Stimulated activated CD8-positive, alpha-beta memory T cell treated with anti-CD3 and anti-CD28 coated beads, Interleukin-7, amount 100 ng/mL, for 24 hours (primary cell): ENCODE measurements around the gene CPA3.

Source experiments
- DNase-seq: peaks from one replicate; pipeline ENCODE4 v3.0.0-alpha.2; 2020; ENCODE audit warnings: low read depth

The CPA3 gene

DNA sequence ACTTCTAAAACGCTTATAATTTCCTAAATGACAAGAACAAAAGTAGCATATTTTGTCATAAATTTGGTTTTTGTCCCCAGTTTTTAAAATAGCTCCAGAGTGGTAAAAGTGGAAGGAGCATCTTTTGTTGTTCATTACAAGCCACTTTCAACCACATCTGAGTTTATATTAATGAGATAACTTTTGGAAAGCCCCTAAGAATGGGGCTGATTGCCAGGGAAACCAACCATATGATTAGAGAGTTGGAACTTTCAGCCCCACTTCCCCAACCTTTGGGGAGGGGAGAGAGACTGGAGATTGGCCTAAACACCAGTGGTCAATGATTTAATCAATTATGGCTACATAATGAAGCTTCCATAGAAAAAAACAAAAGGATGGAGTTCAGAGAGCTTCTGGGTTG, 57.4 kb downstream of the CPA3 start:
- no peak for DNase-seq

DNA sequence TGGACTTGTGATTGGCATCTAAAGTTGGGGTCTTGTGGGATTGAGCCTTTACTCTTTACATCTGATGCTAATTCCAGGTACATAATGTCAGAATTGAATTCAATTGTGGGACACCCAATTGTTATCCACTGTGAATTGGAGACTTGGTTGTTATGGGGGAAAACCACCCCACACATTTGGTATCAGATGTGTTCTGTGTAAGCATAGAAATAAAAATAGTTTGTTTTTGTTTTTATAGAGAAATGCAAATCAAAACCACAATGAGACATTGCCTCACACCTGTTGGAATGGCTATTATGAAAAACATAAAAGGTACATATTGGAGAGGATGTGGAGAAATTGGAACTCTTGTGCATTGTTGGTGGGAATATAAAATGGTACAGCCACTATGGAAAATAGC, 58.5 kb downstream of the CPA3 start:
- DNase-seq = no peak

DNA sequence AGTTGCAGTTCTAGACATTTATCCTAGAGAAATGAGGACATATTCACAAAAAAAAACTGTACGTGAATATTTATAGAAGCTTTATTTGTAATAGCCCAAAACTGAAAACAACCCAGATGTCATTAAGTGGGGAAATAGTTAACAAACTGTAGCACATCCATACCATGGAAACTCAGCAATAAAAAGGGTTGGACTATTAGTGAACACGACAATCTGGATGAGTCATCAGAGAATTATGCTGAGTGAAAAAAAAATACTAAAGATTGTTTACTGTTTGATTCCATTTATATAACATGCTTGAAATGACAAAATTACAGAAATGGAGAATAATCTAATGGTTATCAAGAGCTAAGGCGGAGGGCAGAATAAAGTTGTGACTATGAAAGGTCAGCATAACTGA, 59.5 kb downstream of the CPA3 start:
- DNase-seq = no peak

DNA sequence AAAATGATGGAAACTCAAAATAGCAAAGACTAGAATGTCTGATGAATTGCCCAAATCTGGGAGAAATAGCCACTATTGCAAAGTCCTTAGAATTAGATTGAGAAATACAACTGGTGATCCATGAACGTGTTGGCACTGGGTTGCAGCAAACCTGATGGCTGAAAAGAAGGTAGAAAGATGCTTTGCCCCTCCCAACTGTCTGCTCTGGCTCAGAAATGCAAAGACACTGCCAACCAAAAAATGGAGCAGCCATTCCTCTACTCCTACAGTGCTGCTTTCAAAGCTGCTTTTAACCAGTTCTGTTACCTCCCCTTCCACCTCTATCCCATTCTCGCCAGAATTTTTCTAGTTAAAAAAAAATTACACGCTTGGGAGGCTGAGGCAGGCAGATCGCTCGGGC, 60.7 kb downstream of the CPA3 start:
- no peak for DNase-seq

DNA sequence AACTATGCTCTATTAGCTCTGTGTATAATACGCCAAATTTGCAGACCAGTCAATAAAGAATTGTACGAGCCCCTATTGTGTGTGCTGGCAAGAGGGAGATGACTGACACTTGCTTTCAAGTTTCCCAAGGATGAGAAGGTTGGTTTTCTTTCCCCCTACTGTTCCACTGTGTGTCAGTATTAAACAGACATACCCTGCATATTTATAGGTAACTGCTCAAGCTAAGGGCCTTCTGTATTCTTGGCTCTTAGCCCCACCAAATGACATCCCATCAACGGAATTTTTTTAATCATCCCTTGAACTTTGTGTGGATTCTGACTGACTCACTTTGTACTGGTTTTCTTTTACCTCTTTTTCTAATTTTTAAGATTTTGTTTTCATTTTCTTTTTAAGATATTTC, 65.7 kb downstream of the CPA3 start:
- DNase-seq = no peak

DNA sequence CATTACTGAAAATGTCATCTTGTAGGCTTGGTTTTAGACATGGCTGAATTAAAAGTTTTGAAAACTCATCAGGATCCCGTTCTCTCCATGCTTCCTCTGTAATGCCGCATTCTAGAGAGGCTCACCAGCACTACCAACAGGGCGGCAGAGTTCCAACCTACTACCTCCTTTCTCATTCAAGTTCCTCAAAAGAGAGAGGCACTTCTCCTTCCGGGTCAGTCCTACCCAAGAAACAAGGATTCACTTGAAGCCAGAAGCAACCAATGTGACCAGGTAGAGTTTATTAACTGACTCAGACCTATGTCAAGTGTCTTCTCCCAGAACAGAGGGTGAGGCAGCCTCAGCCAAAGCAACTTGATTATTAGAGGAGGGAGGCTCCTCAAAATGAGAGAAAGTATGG, 66.5 kb downstream of the CPA3 start:
- no peak for DNase-seq

DNA sequence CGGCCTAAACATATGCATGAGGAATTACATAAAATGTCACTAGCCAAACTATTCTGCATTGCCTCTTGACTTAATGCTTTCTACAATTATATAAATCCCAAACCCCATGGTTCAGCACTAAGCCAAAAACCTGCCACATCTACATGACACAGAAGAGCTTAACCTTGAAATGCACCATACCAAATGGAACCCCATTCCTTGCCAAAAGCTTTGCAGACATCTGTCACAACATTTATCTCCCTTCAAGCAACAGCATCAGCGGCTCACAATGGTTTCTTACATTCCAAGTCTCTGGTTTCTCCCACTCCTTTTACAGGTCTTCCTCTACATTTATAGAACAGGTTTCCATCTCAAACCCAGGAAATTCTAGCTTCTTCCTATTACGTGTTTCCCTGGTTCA, 67.9 kb downstream of the CPA3 start:
- DNase-seq = no peak

DNA sequence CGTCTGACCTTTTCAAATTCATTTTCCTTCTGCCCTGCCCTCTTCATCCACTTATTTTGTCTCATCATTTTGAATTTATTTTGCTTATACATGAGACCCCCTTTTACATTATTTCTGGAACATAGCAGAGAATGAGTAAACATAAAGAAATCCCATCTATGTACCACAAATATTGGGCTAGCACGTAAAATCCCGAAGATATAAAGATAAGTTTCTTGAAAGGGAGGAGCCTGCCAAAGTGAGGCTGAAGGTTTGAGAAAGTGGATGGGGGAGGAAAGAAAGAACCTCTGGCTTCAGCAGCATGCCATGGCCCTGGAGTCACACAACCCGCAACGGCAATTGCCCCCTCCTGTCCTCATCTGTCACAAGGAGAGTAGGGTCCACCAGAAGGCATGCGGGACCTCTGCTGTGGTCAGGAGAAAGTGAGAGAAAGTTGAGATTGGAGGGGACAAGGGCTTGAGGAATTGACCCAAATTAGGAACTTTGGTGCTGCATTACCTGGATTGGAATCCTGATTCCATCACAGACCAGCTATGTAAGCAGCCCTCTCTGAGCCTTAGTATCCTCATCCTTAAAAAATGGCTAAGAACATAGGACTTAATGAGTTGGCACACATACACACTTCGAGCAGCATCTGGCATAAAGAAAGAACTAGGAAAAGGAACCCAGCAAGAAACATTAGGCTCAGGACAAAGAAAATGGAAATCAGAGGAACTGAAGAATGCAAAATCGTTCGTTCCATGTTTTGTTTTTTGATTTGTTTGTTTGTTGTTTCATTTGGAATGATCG, 72.6 kb downstream of the CPA3 start:
- DNase-seq = no peak

DNA sequence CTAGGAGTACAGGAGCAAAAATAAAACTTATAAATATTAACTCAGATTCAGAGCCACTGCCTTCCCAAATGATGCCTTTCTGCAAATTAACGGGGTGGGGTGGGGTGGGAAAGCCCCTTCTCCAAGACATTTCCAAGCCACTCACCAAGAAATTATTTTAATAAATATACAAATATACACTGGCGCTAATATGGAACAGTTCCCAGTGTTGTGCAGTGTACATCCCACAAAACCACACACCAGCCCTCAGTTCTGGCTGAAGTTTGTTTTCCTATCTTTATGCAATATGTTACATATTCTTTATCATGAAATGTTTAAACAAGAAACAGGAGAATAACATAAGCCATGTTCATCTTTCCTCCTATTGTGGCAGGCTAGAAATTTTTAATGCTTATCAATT, 73.2 kb downstream of the CPA3 start:
- no peak for DNase-seq

DNA sequence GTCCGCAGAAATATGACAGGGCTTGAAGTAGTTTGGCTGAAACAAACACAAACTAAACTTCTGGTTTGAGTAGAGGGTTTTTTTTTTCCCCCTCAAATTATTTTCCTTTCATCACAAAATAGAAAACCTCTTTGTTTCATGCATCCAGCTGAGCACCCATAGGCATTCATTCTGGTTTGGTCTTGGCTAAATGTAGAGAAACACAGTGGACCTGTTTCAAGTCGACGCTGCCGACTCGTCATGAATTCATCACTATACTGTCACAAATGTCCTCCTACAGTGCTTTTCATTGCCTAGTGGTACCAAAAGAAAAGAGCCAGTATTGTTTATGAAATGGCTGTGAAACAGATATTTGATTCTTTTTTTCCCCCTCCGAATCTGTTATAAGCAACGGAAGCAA, 73.8 kb downstream of the CPA3 start:
- DNase-seq = no peak

DNA sequence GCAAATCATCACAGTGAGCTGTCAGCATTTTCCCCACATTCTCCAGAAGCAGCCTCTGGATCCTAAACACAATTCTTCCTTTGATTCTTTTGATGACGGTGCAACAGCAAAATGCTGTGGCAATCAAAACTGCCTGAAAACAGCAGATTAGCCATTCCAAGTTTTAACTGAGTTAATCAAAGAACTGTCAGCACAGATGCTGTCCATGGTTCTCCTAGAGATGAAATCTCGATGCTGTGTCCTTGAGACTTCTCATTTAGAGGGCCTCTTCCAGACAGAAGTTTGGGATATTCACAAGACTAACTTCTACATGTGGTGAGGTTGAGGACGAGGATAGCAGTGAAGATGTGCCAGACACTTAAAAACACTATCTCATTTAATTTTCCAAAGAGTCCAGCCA, 75.9 kb downstream of the CPA3 start:
- no peak for DNase-seq

DNA sequence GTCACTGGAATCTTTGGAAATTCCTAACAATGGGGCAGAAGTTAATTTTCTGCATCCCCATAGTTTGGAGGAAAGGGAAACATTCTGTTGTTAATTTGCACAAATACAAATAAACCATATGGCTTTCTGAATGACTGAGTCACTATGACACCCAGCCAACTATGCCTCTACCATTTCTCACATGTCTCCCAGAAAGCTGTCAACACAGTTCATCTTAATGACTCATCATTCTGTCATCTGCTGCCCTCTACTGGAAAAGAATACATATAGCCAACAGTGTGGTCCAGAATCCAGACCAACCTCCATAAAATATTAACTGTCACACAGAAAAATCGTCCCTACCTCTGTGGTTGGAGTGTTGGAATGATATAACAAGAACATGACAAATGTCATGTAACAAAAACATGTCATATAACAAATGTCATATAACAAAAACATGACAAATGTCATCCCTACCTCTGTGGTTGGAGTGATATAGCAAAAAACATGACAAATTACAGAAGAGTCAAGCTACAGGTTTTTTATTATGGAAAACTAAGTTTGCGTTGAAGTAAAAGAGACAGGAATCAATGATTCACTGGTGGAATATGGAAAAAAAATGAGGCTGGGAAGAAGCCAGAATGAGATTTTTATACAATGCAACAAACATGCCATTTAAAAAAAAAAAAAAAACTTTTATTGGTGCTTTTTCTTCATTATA, 78.6 kb downstream of the CPA3 start:
- no peak for DNase-seq

DNA sequence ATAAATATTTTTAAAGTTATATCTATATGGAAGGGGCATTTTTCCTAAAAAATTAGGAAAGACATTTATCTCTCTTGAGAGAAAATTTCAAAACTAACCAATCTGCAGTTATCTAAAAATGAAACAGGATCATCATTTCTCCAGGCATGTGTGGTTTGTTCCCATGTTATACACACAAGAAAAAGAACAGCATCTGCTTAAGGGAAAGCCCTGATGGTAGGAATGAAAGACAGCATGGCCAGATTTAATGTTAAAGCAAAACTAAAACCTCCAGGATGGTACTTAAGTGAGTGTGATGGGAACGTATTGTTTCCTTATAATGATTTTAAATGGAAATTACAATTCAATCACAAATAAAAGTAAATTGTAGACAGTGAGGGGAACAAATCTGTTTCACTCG, 80.0 kb downstream of the CPA3 start:
- DNase-seq = no peak
